Parathyroid adenoma (tissue), 2 donors: Measurements from ENCODE around the gene SEMA3A.

Source experiments
- H2AFZ ChIP-seq: fragments of 300-600 bp; sonication (generic); one replicate; pipeline ENCODE4 v1.7.0; 2017; ENCODE audit warnings: antibody characterized with exemption, mild to moderate bottlenecking
- H3K27ac ChIP-seq: fragments of 300-600 bp; sonication (generic); one replicate; pipeline ENCODE4 v1.7.0; 2017
- H3K27me3 ChIP-seq: fragments of 300-600 bp; sonication (generic); one replicate; pipeline ENCODE4 v1.7.0; 2017; ENCODE audit warnings: low read length; ENCODE audit not compliant: control insufficient read depth, insufficient read depth
- H3K36me3 ChIP-seq: fragments of 300-600 bp; sonication (generic); one replicate; pipeline ENCODE4 v1.7.0; 2017; ENCODE audit warnings: low read length; ENCODE audit not compliant: control insufficient read depth, insufficient read depth
- H3K4me1 ChIP-seq: fragments of 300-600 bp; sonication (generic); one replicate; pipeline ENCODE4 v1.7.0; 2017; ENCODE audit warnings: control low read depth
- H3K4me2 ChIP-seq: fragments of 300-600 bp; sonication (generic); one replicate; pipeline ENCODE4 v1.7.0; 2017; ENCODE audit warnings: low read length
- H3K4me3 ChIP-seq: fragments of 300-600 bp; sonication (generic); one replicate; pipeline ENCODE4 v1.7.0; 2017; ENCODE audit warnings: low read depth, low read length
- H3K79me2 ChIP-seq: fragments of 300-600 bp; sonication (generic); one replicate; pipeline ENCODE4 v1.7.0; 2017; ENCODE audit warnings: control low read depth
- H3K9ac ChIP-seq: fragments of 300-600 bp; sonication (generic); one replicate; pipeline ENCODE4 v1.7.0; 2017; ENCODE audit warnings: mild to moderate bottlenecking
- H3K9me3 ChIP-seq: fragments of 300-600 bp; sonication (generic); one replicate; pipeline ENCODE4 v1.7.0; 2017; ENCODE audit warnings: low read length; ENCODE audit not compliant: control insufficient read depth
- CTCF ChIP-seq: fragments of 300-600 bp; sonication (generic); IDR thresholded peaks from one replicate; pipeline ENCODE4 v1.7.0; 2017; ENCODE audit warnings: antibody characterized with exemption, mild to moderate bottlenecking
- donor health status: primary hyperparathyroidism.

Gene SEMA3A

GRCh38 chr7:83931968-83932367, 262.6 kb downstream of the SEMA3A start:
- Histone ChIP-seq H3K36me3 (no peaks in the 10 kb centered on the region), H3K4me2 (no peak overlapping the region), H3K4me3 (no peak overlapping the region), H3K27me3 (no peaks in the 10 kb centered on the region), H3K27ac (no peak overlapping the region), H3K9ac (no peak overlapping the region), H3K4me1 (no peaks in the 10 kb centered on the region), H3K9me3 (no peaks in the 10 kb centered on the region), H3K79me2 (no peaks in the 10 kb centered on the region), H2AFZ (no peak overlapping the region)
- no peak for TF ChIP-seq CTCF

GRCh38 chr7:83930262-83930661, 264.3 kb downstream of the SEMA3A start:
- no peaks in the 10 kb centered on the region for H3K27me3 ChIP-seq
- no peak overlapping the region for H3K4me3 ChIP-seq
- H3K27ac ChIP-seq = no peak overlapping the region
- TF ChIP-seq CTCF = no peak
- H3K9me3 ChIP-seq = no peaks in the 10 kb centered on the region
- H3K36me3 ChIP-seq = no peaks in the 10 kb centered on the region
- H3K4me1 ChIP-seq = no peaks in the 10 kb centered on the region
- no peak overlapping the region for H2AFZ ChIP-seq
- no peak overlapping the region for H3K4me2 ChIP-seq
- no peak overlapping the region for H3K9ac ChIP-seq
- no peaks in the 10 kb centered on the region for H3K79me2 ChIP-seq

- H3K79me2 ChIP-seq = no peaks in the 10 kb centered on the region
- H3K36me3 ChIP-seq = no peaks in the 10 kb centered on the region
- H3K9me3 ChIP-seq = no peaks in the 10 kb centered on the region
- no peaks in the 10 kb centered on the region for H3K4me1 ChIP-seq
- H3K9ac ChIP-seq = no peak overlapping the region
- H2AFZ ChIP-seq = no peak overlapping the region
- H3K27me3 ChIP-seq = no peaks in the 10 kb centered on the region
- TF ChIP-seq CTCF = no peak
- H3K4me3 ChIP-seq = no peak overlapping the region
- H3K4me2 ChIP-seq = no peak overlapping the region
- H3K27ac ChIP-seq = no peak overlapping the region
Observed at GRCh38 chr7:83925860-83926259, 268.7 kb downstream of the SEMA3A start.

GRCh38 chr7:83921941-83922607, 272.5 kb downstream of the SEMA3A start:
- TF ChIP-seq CTCF = no peak
- H3K9me3 ChIP-seq = no peaks in the 10 kb centered on the region
- no peak overlapping the region for H2AFZ ChIP-seq
- no peak overlapping the region for H3K4me2 ChIP-seq
- no peaks in the 10 kb centered on the region for H3K79me2 ChIP-seq
- no peak overlapping the region for H3K4me3 ChIP-seq
- no peaks in the 10 kb centered on the region for H3K36me3 ChIP-seq
- no peaks in the 10 kb centered on the region for H3K27me3 ChIP-seq
- H3K4me1 ChIP-seq = no peaks in the 10 kb centered on the region
- no peak overlapping the region for H3K27ac ChIP-seq
- no peak overlapping the region for H3K9ac ChIP-seq

- Histone ChIP-seq H3K79me2 (no peaks in the 10 kb centered on the region), H3K27me3 (no peaks in the 10 kb centered on the region), H3K4me3 (no peak overlapping the region), H3K4me2 (no peak overlapping the region), H2AFZ (no peak overlapping the region), H3K4me1 (no peaks in the 10 kb centered on the region), H3K9me3 (no peaks in the 10 kb centered on the region), H3K9ac (no peak overlapping the region), H3K27ac (no peak overlapping the region), H3K36me3 (no peaks in the 10 kb centered on the region)
- no peak for TF ChIP-seq CTCF
Observed at GRCh38 chr7:83921271-83921940, 273.2 kb downstream of the SEMA3A start.
